Measurements from ENCODE around the gene MOK. TPM values are rescaled to one million over a fixed set of nuclear protein-coding genes. Genes with fewer than 3 reads are reported as not detected.

MOK gene
- total RNA-seq, 1 donor from 2014 or later: 2.3 TPM

DNA sequence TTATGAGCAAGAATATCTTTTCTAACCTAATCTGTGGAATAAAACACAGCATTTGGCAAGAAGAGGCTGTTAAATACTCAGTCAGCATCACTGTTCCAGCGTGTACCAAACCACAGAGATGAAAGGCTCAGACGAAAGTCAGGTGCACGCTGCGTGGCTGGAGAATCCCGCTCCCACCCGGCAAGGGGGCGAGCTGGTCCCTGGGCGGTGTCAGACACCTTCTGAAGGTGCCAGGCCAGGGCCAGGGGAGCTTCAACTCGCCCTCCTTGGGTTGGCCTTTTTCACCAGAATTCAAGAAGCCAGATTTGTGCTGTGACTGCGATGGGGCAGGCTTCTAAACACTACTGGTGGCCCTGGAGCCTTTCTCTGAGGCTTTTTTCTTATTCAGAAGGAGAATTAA, 92.1 kb downstream of the MOK start:
- no peak overlapping the region for H3K4me3 ChIP-seq (ENCODE audit: low read depth, low read length)
- TF ChIP-seq, protein P1, sequence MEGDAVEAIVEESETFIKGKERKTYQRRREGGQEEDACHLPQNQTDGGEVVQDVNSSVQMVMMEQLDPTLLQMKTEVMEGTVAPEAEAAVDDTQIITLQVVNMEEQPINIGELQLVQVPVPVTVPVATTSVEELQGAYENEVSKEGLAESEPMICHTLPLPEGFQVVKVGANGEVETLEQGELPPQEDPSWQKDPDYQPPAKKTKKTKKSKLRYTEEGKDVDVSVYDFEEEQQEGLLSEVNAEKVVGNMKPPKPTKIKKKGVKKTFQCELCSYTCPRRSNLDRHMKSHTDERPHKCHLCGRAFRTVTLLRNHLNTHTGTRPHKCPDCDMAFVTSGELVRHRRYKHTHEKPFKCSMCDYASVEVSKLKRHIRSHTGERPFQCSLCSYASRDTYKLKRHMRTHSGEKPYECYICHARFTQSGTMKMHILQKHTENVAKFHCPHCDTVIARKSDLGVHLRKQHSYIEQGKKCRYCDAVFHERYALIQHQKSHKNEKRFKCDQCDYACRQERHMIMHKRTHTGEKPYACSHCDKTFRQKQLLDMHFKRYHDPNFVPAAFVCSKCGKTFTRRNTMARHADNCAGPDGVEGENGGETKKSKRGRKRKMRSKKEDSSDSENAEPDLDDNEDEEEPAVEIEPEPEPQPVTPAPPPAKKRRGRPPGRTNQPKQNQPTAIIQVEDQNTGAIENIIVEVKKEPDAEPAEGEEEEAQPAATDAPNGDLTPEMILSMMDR (conservative IDR thresholded peaks at IDR 0.05; ENCODE audit: low read depth, low read length): no peak
- DNase-seq (ENCODE audit: low read depth): no peak

DNA sequence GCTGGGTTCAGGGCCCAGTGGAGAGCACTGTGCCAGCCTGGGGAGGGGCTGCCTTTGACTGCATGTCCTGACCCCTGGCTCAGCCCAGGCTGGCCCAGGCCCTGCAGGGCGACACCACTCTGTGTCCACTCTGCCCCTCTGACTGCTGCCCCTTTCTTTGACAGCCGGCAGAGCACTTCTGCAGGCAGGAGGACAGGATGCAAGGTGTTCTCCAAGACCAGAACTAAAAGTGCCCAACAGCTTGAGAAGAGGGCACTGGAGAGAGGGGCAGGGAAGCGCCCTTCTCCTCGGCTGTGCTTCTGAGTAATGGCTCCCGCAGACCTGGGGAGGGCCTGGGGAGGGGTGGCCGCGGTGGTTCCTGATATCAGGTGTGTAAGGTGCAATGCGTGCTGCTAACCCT, 92.6 kb downstream of the MOK start:
- DNase-seq (ENCODE audit: low read depth): no peak
- no peak overlapping the region for H3K4me3 ChIP-seq (ENCODE audit: low read depth, low read length)
- TF ChIP-seq, protein P1 (conservative IDR thresholded peaks at IDR 0.05; ENCODE audit: low read depth, low read length): no peak

- TF ChIP-seq, protein P1 (conservative IDR thresholded peaks at IDR 0.05; ENCODE audit: low read depth, low read length): no peak
- no peak overlapping the region for H3K4me3 ChIP-seq (ENCODE audit: low read depth, low read length)
- no peak for DNase-seq (ENCODE audit: low read depth)
Observed at GRCh38 chr14:102211240-102211639, 93.7 kb downstream of the MOK start.

DNA sequence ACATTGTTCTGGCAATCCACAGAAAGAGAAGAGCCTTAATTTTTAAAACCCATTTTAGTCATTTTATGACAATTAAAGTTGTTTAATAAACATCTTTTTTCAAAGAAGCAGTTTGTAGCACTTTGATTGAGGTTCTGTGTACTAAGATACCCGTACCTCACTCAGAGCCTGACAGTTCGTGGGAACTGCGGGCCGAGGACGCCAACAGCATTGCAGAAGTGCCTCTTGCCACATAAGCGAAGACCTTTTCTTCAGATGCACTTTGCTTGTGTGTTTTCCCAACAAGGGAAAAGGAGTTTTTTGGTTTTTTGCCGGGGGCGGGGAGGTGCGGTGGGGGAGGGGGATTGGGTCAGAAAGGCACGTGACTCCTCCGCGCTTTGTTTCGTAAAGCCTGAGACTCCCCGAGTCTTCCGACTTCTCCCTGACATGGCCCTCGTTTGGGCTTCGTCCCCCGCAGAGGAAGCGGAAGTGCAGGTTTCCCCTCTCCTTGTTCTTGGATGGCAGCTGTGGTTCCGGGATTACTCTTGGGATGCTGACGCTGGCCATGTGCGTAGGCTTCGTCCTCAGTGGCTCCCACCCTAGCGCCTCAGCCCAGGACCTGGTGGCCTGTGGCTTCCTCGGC, 94.4 kb downstream of the MOK start:
- no peak overlapping the region for H3K4me3 ChIP-seq (ENCODE audit: low read depth, low read length)
- DNase-seq (ENCODE audit: low read depth): no peak
- TF ChIP-seq, protein P1 (conservative IDR thresholded peaks at IDR 0.05; ENCODE audit: low read depth, low read length): no peak

GRCh38 chr14:102209224-102209966, 95.6 kb downstream of the MOK start:
- DNase-seq (ENCODE audit: low read depth): peak; percentile 52
- TF ChIP-seq, protein P1 (conservative IDR thresholded peaks at IDR 0.05; ENCODE audit: low read depth, low read length): peak; percentile 76
- no peak overlapping the region for H3K4me3 ChIP-seq (ENCODE audit: low read depth, low read length)

- H3K4me3 ChIP-seq (ENCODE audit: low read depth, low read length): no peak overlapping the region
- TF ChIP-seq, protein P1 (conservative IDR thresholded peaks at IDR 0.05; ENCODE audit: low read depth, low read length): no peak
- DNase-seq (ENCODE audit: low read depth): no peak
Observed at GRCh38 chr14:102208741-102209140, 96.2 kb downstream of the MOK start.
